GM18498 (cell line): ENCODE results near the gene IGSF9.

Source experiments
- ATAC-seq: cut with Tn5 transposase; IDR thresholded peaks from one replicate; pipeline ENCODE4 v1.9.1; 2021; ENCODE audit warnings: mild to moderate bottlenecking, moderate library complexity; ENCODE audit not compliant: unreplicated experiment

The IGSF9 gene

DNA sequence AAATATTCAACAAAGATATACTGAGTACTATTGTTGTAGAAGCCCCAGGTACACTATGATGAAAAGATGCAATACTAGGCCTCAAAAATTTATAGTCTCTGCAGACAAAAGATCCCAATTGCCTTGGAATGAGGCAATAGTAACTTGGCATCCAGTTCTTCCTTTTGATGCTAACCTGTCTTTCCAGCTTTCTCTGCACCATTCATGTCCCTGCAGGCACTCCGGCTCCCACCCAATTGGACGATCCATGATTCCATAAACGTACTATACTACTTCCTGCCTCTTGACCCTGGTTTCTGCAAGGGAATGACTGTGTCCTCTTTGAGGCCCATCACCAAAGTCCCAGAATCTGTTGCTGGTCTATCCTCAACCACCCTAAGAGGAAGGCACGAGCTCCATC lies 12.1 kb downstream of the IGSF9 start:
- ATAC-seq = no peak

DNA sequence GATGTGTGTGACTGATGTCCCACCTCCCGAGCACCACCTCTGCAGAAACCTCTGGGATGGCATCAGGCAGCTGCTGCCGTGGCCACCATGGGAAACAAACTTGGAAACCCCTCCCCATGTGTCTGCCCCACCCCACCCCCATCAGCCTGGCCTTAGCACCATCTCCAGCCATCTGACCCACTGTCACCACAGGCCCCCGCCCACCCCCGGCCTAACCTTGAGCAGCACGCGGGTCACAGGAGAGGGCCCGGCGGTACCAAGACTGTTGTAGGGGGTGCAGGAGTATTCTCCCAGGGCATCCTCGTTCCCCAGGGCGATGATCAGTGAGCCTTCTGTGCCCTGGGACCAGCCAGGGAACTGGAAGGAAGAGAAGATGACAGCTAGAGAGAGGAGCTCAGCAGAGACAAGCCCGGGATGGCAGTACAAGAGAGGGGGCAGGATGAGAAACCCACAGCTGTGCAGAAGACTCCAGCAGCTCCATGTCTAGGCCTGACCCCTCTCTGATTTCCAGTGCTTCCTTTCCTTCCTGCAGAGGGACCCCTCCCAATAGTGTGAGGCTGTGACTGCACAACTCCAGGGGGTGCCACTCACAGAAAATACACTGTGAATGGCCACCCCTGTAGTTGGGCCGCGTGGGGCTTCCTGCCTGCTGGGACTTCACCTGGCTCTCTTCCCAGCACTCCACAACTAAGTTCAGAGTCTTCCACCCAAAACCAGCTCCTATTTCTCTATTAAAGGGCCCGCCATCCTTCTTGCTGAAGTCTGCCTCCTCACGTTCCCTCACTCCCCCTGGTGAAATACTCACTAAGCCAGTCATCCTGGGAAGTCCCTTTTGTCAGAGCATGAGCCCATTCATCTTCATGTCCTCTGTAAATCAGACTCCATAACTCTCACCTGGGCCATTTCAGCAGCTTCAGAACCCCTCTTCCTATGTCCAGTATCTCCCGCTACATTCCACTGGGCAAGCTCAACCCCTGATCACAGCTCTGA lies 12.8 kb downstream of the IGSF9 start:
- no peak for ATAC-seq

DNA sequence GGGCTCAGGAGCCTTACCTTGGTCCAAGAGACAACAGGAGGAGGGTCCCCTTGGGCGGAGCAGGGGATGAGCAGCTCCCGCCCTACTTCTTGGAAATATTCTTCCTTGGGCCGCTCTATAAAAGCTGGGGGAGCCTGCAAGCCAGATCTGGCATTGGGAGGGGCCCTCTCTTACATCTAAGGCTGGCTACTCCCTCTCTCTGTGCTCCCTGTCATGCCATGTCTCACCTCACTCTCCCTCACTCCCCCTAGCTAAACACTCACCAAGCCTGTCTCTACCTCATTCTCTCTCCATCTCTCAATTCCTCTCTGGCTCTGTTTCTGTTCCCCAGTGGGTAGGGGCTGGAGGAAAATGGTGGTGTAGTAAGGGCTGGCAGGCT lies 13.6 kb downstream of the IGSF9 start:
- no peak for ATAC-seq

DNA sequence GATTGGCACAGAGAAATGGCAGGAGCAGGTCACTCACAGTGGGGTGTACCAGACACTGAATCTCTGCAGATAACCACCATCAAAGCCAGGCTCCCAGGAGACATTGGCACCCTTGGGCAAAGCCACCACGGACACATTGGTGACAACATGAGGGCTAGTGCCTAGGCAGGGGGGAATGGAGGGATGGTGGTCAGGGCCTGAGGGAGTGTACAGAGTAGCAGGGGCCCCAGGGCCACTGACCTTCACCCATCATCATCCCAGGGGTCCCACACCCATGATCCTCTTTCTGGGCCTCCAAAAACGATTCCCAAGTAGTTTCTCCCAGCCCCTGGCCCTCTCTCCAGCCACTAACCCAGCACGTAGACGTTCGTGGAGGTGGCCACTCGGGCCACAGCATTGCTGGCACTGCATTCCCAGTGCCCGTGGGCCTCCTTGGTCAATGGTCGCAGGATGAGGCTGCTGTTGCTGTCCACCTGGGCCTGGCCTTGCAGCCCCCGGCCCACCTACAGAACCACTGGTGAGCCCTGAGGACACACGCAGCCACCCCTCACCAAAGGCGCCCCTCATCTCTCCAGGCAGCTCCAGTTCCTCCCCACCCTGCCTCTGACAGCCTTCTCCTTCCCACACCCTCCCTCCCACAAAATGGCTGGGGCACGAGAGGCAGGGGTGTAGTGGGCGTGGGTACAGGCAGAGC lies 14.2 kb downstream of the IGSF9 start:
- ATAC-seq = no peak

DNA sequence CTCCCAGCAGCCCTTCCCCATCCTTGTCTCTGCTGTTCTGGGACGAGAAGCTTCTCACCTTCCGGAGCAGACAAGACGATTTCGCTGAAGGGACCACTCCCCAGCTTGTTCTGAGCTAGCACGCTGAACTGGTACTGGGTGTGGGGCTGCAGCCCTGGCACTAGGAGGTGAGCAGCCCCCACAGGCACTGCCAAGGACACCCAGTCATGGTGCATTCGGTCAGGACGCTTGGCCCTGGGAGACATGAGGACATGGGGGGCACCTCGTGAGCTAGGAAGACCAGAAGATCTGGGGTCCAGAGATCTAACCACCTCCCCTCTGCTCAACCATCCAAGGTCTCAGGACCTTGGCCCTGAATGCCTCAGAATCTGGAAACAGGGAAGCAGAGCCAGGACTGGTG lies 14.8 kb downstream of the IGSF9 start:
- ATAC-seq = no peak

DNA sequence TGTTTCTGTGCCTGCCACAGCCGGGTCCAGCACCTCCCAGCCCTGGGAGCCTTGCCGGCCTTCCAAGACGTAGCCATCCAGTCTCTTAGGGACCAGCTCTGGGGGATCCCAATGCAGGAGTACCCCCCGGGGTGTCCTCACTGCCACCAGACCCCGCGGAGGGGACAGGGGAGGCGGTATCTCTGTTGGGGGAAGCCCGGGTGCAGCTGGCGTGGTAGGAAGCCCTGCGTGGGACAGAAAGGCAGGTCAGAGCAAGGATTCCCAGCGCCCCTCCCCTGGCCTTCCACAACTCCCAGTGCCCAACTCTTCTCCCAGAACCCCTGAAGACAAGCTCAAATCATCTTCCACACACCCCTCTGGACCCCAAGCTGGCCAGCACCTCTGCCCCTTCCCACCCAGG lies 15.2 kb downstream of the IGSF9 start:
- ATAC-seq = no peak

- ATAC-seq = no peak
These were observed 16.0 kb downstream of the IGSF9 start for GRCh38 chr1:159929155-159930051.

DNA sequence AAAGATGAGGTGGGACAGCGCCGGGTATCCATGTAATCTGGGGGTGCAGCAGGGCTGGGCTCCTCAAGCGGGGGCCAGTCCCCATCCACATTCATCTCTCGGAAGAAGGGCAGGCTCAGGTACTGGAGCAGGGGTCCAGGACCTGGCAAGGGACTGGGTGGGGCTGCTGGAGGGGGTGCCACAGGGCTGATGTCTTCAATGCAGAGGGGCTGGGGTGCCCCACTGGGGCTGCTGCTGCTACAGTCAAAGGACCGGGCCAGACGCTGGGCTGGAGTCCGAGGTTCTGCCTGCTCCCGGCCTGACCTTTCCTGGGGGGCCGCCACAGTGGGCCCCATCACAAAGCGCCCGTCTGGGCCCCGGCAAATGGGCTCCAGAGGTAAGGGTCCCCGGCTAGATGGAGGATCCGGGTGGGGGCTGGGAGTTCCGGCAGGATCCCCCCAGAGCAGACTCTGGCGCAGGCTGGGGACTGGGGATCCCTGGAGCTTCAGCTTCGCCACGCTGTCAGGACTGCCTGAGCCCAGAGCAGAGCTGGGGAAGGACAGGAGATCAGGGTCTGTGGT lies 16.8 kb downstream of the IGSF9 start:
- ATAC-seq = no peak

- ATAC-seq = no peak
These were observed 17.5 kb downstream of the IGSF9 start for GRCh38 chr1:159927849-159928431.

DNA sequence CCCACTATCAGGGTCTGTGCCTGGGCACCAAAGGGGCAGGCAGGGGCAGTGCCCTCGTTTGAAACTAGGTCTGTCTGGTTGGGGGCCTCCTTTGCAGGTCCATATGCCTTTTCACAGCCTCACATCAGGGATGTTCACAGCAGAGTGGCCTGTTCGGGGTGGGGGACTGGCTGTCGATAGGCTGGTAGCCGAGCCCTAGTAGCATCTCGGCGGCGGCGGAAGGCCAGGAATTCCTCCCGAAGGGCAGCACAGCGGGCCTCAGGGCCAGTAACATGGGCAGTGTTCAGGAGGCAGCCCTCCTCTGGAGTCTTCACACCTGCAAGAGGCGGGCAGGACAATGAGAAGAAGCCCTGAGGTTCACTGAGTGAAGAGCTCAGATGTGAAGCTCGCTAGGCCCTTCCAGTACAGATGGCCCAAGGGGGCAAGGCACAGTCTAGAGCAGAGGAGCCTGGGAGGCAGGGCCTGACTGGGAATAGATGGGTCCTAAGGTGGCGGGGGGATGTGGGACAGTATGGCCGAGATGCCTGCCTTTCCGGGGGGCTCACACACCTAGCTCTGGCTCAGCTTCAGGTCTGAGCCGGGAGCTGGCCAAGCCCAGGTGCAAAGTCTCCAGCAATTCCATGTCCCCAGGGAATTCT lies 18.1 kb downstream of the IGSF9 start:
- ATAC-seq = no peak

GRCh38 chr1:159925719-159926078 lies 19.7 kb downstream of the IGSF9 start:
- no peak for ATAC-seq

DNA sequence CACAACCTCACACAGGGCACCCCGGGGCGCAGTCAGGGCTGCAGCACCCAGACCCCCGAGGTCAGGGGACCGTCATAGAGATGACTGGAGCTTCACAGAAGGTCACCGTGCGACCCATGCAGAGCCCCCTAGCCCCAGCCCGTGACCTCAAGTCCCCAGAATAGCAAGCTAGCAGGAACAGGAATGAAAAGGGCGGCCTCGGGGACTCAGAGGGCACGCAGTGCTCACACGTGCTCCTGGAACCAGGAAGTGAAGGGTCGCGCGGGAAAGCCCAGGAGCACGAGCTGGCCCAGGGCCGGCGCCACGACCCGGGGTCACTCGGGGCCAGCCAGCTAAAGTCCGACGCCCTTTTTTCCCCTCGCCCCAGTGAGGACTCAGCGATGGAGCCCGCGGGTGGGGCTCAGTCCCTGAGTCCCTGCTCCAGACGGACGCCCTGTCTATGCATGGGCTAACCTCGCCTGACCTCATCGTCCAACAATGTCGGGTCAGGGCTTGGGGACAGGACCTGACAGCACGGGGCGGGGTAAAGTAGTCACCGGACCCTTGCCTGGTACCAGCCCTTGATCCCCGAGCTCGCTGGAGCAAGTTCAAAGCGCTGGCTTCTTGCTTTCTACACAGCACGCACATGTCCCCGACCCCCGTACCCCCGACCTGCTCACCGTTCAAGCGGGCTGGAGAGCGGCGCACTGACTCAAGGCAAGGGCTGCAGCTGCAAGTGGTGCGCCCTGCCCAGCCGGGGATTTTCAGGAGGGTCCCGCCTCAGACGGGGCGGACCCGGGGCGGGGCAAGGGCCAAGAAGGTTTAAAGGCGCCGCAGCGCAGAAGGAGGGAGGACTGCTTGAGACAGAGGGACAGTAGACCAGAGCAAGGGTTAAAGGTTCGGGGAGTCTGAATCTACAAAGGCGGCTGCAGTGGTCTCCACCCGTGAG lies 20.4 kb downstream of the IGSF9 start, which contains the start of gene TAGLN2:
TAGLN2 (minus strand) TSS at position 717 of the 928 bp plus-strand sequence. CDS start 4,998 bp downstream, outside the sequence.
- peak; percentile 65 for ATAC-seq

- peak; percentile 11 for ATAC-seq
These were observed 21.2 kb downstream of the IGSF9 start for GRCh38 chr1:159924025-159924790.

GRCh38 chr1:159923203-159924024 lies 22.0 kb downstream of the IGSF9 start:
- peak; percentile 32 for ATAC-seq

DNA sequence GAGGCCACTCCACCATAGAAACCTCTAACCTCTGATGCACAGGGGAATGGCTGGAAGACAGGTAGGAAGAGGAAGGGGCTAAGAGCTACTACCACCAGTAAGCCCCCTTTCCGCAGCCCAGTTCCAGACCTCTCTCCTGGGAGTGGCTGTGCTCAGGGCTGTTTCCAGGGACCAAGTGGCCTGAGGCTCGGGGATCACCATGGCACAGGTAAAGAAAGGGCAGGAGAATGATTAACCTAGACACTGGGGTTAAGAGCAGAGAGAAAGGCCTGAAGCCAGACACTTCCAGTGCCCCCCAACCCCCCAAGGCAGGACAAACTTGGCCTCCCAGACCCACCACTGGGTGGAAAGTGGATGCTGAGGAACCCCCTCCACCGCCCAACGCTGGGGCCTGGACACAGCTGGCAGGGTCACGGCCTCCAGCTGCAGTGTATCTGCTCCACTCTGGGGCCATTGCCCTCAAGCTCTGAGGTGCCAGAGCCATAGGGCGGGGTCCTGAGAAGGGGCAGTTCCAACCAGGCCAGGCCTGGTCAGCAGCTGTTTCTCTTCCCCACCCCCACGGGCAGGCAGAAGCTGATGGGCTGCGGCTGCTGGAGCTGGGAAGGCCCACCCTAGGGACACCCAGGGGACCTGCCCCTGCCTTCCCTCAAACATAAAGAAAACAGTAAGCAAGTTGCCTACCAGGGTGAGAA lies 22.8 kb downstream of the IGSF9 start:
- no peak for ATAC-seq

DNA sequence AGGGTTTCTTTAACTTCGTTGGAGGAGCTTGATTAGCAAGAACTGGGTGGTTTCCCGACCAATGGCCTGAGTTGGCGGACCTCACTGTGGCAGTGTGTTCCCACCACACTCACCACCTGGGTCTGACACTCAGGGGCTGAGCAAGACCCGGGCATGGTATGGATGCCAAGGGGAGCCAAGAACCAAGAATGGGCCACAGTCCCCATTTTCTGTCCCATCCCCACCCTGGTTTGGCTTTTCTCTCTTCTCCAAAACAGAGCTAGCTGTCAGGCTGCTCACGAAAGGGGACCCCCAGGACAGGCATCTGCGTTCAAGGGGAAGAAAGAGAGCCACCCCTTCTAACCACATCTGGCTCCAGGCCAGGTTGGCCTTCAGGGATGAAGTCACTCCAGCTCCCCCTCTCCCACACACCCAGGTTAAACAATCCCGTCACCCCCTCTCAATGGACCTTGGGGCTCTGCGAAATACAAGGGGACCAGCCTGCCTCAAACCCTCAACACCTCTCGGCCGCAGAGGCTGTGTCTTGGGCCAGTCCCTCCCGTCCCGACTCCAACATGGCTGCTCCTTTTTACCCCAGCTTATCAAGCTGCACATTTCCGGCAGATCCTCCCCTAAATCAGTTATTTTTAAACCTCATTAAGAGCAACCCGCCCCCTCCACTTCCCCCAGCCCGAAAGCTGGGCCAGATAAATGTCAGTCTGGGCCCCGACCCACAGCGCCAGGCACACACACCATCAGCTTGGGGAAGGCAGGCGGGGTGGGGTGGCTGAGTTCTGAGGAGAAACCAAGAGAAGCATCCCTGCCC lies 23.5 kb downstream of the IGSF9 start:
- ATAC-seq = no peak
